Middle frontal gyrus (tissue), 1 donor: ENCODE data around the gene CCL27.

Experiments
- DNase-seq: peaks from one replicate; pipeline ENCODE4 v3.0.0-alpha.2; 2015; ENCODE audit warnings: low spot score; ENCODE audit errors: extremely low spot score

The CCL27 gene

GRCh38 chr9:34627716-34628655, 34.5 kb downstream of the CCL27 start:
- DNase-seq = no peak

- DNase-seq = no peak
Measured at GRCh38 chr9:34625186-34625486, 37.3 kb downstream of the CCL27 start.

GRCh38 chr9:34624475-34625185, 37.8 kb downstream of the CCL27 start:
- DNase-seq = no peak

GRCh38 chr9:34623374-34624235, 38.9 kb downstream of the CCL27 start:
- DNase-seq = no peak

GRCh38 chr9:34620061-34620994, 42.1 kb downstream of the CCL27 start, which contains the start of gene DCTN3:
DCTN3 (minus strand) TSS chr9:34620495; CDS start chr9:34620464, 31 bp downstream.
- peak; percentile 94 for DNase-seq

- no peak for DNase-seq
Measured at GRCh38 chr9:34615132-34615531, 47.3 kb downstream of the CCL27 start.

GRCh38 chr9:34612788-34613390, 49.6 kb downstream of the CCL27 start:
- DNase-seq = peak; percentile 36
